NCI-H774 (cell line): ENCODE measurements around the gene RGMA.
"Not testable (repeated sequence)": the region's sequence is repeated elsewhere in the genome, so short reads cannot be mapped to it uniquely, and the experiment has no call there.

Source experiments
- DNase-seq: peaks from one replicate; lab custom pipeline; 2025; lab: John Stamatoyannopoulos, UW

RGMA gene

DNA sequence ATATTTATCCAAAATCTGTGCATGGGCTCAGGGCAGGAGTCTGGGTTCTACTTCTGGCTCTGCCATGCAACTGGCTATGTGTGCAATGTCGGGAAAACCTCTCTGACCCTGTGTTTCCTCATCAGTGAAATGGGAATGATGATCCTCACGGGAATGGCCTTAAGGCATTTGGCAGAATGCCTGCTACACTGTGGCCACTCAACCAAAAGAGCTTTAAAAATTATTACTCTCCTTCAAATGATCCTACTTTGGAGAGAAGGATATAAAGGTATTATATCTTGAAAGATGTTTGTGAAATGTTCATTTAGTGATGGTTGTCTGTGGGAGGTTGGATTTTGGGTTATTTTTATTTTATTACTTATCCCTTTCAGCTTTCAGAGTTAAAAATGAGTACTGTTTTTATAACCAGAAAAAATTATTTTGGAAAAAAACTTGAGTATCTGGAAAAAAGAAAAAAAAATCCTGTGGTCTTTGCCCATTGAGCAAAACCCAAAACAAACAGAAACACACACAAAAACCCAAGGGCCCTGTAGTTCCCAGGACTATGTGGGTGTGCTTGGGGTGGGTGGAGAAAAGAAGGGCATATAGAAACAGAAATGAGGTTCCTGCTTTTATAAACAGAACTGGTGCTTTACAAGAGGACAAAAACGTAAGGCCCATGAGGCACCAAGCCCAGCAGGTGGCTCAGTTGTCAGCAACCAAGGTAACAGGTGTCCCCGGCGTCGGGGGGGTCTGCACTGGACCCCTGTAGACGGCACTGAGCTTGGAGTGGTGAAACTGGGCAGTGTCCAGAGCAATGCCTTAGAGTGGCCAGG lies 22.0 kb downstream of the RGMA start:
- no peak for DNase-seq

- no peak for DNase-seq
Measured at GRCh38 chr15:93066224-93066681, 22.8 kb downstream of the RGMA start.

- DNase-seq = no peak
Measured at GRCh38 chr15:93065641-93066045, 23.4 kb downstream of the RGMA start.

DNA sequence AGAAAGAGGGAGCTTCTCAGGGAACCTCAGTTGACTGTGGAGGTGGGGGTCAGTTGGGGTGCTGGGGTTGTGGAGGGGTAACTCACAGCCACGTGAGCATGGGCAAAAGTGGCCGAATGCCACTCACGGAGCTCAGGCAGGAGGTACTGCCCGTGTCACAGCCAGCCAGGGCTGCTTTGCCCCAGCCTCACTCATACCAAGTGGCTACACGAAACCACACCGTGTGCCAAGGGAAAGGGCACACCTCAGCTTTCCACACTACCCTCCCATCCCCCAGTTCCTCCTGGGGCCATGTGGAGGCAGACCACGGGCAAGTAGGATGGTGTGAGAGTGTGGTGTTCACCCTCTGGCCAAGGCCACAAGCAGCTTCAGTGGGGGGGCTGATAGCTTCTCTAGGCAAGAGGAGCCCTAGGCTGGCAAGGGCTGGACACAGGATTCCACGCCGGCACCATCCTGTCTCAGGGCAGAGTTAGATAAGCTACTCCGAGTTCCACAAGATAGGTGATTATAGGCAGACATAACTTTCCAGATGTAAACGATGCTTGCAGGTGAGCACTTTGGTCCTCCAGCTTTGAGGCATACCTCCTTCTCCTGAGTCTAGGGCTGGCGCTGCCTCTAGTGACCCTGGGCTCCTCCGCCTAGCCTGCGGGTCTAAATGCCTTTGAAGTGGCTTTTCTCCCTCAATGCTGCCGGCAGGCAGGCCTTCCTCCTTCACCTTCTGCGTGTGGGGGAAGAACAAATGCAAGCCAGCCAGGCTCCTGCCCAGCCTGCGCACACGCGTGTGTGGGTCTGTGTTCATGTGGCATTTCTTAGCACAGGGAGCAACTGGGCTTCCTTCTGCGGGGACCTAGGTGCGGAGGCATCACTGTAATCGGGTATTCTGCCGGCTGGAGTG lies 25.0 kb downstream of the RGMA start:
- no peak for DNase-seq

DNA sequence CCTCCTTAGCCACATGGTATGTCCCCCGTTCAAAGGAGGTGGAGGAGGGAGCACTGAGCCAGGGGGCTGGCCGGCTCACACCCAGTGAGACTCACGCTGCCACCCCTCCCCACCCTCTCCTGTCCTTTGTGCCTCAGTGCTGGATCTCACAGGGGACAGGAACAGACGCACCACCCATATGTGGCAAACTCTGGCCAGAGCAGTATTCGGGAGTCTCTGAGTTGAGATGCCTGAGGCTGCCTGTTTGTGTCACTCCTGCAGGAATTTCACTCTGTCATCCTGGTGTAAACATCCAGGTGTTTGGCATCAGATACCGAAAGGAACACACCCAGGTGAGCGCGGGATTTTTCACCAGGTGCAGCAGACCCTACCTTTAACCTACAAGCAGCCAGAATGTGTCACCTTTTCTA lies 25.7 kb downstream of the RGMA start:
- no peak for DNase-seq

DNA sequence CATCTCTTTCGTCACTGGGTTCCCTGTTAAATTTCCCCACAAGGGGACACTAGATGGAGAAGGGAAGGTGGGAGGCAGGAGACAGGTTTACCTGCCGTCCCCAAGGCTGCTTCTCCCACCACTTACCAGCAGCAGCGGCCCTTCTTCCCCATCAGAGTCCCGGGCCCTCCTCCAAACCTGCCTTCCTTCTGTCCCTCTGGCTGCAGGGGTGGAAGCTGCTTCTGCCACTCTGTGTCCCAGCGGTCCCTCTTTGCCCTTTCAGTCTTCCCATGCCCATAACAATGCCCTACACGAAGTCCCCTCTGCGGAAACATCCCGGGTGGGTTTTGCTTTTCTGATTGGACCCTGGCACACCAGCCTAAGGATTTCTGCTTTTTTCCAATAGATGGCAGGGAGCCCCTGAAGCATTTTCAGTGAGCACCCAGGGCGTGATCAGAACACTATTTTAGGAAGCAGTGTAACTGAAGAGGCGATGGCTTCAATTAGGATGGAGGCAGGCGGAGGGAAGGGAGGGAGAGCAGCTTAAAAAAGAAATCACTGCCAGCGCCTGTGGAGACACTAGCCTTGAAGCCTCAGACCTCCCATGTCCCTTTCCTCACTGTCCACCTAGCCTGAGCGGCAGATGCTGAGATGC lies 26.3 kb downstream of the RGMA start:
- DNase-seq = not testable (repeated sequence)

DNA sequence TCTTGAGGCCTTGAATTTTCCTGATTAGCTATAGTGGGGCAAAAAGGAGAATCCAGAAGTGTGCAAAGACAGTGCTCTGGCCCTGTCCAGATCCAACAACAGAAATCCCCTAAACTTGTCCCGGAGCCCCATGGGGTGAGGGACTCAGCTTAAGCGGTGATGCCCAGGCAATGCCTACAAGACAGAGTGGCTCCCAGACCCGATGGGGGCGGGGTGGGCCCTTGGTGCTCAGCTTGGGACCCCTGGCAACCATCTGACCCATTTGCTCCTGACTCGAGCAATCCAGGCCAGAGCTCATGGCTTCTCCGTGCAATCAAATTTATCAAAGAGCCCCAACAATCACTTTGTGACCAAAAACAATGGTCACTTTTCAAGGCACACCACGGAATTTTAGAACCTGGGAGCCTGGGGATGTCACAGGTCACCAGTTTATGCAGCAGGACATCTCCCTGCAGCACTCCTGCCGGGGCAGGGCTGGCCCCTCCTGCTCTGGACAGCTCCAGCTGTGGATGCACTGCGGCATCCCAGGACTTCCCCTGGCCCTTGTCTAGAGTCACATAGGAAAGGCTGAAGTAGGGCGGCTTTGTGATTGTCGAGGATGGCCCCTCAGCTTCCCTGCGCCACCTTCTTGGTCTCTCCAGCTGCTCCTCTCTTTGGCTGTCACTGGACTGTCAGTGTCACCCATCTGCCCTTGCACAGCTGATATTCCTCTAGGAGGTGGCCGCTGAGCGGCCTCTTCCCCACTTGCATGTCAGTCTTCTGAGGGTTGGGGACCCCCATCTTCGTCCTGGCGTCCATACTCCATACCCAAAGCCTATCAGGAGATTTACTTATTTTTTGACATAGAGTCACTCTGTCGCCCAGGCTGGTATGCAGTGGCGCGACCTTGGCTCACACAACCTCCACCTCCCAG lies 28.4 kb downstream of the RGMA start:
- DNase-seq = no peak

GRCh38 chr15:93059442-93059841 lies 29.6 kb downstream of the RGMA start:
- DNase-seq = no peak

- DNase-seq = no peak
Measured at GRCh38 chr15:93058904-93059427, 30.0 kb downstream of the RGMA start.

DNA sequence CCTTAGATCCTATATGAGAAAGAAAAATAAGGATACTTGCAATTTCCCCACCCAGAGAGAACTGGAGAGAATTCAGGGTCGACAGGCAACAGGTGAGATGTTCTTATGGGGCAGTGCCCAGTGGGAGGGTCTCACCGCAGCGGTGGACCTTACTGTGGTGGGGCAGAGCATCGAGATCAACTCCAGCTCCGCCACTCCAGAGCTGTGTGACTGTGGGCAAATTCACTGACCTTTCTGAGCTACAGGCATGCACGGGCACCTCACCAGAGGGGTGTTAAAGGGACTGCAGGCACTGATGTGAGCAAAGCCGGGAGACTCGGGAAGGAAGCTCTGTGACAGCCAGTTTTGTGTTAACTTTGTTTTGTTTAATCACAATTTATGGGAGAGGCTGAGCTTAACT lies 30.9 kb downstream of the RGMA start:
- no peak for DNase-seq

DNA sequence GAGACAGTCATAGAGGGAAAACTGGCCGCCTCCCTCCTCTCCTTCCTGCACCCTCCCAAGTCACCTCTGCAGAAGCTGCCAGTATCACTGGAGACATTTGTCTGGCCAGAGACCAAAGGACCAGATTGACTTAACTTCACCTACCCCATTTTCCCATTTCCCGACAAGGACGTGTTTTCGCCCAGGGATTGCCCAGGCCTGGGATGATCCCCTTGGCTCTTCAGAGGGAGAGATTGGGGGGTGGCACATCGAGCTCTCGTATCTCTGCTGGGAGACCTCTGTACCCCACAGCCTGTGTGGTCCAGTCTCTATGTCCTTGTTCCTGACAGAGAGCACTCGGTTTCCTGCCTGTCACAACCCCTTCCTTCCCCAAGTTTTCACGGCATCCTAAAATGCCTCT lies 31.4 kb downstream of the RGMA start:
- DNase-seq = no peak

DNA sequence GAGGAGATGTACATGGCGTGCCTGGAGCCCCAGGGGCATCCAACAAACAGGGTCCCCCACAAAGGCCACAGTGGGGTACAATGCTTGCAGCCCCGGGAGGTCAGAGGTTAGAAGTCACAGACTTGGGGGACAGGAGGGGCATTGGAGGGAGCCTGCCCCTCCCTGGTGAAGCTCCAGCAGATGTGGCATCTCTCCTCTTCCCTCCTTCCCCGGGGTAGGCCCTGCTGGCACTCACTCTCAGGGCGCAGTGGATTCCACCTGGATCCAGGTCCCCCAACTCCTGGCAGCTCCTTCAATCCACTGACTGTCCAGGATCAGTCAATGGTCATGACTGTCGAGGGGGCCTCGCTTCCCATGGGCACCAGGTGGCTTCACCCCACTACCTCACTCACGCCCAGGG lies 32.2 kb downstream of the RGMA start:
- no peak for DNase-seq

- DNase-seq = no peak
Measured at GRCh38 chr15:93055211-93055610, 33.8 kb downstream of the RGMA start.

GRCh38 chr15:93052090-93052879 lies 36.7 kb downstream of the RGMA start:
- DNase-seq = no peak

DNA sequence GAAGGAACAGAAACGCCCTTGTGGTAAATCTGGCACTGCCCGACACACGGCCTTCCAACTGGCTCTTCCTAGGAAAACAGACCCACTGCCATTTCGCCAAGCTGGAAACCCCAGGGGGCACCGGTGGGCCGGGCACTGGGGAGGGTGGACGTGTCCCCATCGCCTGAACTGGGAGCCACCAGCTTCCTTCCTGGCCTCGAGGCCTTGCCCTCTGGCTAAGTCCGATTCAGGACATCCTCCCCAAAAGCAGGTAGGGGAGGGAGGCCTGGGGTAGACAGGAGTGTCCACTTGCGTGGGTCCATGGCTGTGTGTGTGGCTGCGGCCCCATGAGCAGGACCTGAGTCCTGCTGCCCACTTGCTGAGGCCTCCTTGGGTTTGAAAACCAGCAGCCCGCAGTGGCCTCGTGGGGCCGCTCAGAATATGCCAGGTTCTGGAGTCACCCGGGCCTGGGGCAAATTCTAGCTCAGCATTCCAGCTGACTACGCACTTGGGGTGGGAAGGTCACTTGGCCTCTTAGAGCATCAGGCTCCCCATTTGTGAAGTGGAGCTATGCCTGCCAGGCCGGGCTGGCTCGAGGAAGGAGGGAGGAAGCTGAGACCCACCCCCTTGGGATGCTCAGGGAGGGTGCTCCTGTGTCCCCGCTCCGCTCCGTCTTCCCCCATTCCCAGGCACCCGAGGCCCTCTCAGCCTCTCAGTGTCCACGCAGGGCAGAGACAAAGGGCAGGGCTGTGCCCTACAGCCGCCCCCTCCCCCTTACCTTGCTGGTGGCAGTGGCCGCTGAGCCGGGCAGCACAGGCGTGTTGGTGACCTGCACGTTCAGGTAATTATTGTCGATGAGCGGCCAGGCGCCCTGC lies 37.5 kb downstream of the RGMA start:
- DNase-seq = no peak

- no peak for DNase-seq
Measured at GRCh38 chr15:93050648-93051047, 38.4 kb downstream of the RGMA start.

GRCh38 chr15:93049914-93050578 lies 39.0 kb downstream of the RGMA start:
- DNase-seq = peak; percentile 15

DNA sequence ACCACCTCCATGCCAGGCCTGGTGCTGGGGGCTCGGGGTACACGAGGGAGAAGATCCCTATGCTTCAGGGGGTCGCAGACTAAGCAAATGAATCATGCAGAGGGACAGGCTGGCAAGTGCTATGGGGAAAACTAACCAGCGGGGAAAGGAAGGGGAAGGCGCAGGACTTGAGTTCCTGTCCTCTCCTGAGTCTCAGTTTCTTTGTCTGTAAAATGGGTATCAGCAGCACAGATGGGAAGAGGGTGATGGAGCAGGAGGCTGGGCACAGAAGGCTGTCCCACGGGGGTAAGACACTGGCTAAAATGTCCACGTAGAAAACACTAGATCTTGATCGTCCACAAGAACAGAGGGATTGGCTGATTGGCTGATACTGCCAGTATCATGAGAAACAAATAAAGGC lies 39.8 kb downstream of the RGMA start:
- DNase-seq = no peak

GRCh38 chr15:93048759-93049161 lies 40.3 kb downstream of the RGMA start:
- DNase-seq = no peak
